ENCODE data around the gene SCYL1.

DNA sequence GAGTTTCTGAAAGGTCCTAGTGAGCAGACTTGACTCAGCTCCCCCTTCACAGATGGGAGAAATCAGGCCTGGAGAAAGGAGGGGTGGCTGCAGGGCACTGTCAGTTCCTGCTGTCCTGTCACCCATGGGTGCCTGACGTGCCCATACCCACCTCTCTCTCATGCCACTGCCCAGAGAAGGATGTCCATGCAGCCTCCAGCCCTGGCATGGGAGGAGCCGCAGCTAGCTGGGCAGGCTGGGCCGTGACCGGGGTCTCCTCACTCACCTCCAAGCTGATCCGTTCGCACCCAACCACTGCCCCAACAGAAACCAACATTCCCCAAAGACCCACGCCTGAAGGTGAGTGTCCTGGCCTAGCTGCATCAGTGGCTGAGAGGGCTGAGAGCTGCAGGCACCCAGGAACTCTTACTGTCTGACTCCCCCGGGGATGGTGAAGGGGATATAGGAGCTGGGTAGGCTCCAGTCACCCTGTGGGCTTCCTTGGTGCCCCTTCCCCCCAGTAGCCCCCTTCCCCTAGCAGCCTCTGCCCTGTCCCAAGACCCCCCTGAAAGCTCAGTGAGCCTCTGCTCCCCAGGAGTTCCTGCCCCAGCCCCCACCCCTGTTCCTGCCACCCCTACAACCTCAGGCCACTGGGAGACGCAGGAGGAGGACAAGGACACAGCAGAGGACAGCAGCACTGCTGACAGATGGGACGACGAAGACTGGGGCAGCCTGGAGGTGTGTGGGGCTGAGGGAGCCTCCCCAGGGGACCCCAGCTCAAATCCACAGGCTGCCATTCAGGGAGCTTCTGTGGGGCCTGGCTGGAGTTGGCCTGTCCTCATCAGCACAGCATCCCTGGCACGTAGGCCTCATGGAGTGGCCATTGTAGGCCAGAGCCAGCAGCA, 11.8 kb downstream of the SCYL1 start:
- TF ChIP-seq, protein P1, sequence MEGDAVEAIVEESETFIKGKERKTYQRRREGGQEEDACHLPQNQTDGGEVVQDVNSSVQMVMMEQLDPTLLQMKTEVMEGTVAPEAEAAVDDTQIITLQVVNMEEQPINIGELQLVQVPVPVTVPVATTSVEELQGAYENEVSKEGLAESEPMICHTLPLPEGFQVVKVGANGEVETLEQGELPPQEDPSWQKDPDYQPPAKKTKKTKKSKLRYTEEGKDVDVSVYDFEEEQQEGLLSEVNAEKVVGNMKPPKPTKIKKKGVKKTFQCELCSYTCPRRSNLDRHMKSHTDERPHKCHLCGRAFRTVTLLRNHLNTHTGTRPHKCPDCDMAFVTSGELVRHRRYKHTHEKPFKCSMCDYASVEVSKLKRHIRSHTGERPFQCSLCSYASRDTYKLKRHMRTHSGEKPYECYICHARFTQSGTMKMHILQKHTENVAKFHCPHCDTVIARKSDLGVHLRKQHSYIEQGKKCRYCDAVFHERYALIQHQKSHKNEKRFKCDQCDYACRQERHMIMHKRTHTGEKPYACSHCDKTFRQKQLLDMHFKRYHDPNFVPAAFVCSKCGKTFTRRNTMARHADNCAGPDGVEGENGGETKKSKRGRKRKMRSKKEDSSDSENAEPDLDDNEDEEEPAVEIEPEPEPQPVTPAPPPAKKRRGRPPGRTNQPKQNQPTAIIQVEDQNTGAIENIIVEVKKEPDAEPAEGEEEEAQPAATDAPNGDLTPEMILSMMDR (IDR thresholded peaks at IDR 0.05; ENCODE audit: low read depth, low read length, missing input control): no peak
- TF ChIP-seq GABPA (IDR thresholded peaks at IDR 0.05 in 1 of 2, conservative IDR thresholded peaks at IDR 0.05 in 1 of 2) (no peak), EGR1 (IDR thresholded peaks at IDR 0.05; ENCODE audit: low read depth in 2 of 2) (no peak), RXRA (IDR thresholded peaks at IDR 0.05) (no peak), FOXA2 (IDR thresholded peaks at IDR 0.05) (no peak), TAF1 (conservative IDR thresholded peaks at IDR 0.05) (no peak), RAD21 (IDR thresholded peaks at IDR 0.05) (no peak), FOXA1 (IDR thresholded peaks at IDR 0.05) (no peak)
- TF ChIP-seq, protein P2, sequence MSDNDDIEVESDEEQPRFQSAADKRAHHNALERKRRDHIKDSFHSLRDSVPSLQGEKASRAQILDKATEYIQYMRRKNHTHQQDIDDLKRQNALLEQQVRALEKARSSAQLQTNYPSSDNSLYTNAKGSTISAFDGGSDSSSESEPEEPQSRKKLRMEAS (IDR thresholded peaks at IDR 0.05): no peak
